ENCODE measurements around the gene ATP5MC3. TPM values are rescaled to one million over a fixed set of nuclear protein-coding genes. Genes with fewer than 3 reads are reported as not detected.

ATP5MC3 gene
- total and polyA plus RNA-seq, 2 of the 13 experiments (the other 11 are each of a cell fraction or from before 2014, with no cell fraction given) = 676 to 1,007 TPM

DNA sequence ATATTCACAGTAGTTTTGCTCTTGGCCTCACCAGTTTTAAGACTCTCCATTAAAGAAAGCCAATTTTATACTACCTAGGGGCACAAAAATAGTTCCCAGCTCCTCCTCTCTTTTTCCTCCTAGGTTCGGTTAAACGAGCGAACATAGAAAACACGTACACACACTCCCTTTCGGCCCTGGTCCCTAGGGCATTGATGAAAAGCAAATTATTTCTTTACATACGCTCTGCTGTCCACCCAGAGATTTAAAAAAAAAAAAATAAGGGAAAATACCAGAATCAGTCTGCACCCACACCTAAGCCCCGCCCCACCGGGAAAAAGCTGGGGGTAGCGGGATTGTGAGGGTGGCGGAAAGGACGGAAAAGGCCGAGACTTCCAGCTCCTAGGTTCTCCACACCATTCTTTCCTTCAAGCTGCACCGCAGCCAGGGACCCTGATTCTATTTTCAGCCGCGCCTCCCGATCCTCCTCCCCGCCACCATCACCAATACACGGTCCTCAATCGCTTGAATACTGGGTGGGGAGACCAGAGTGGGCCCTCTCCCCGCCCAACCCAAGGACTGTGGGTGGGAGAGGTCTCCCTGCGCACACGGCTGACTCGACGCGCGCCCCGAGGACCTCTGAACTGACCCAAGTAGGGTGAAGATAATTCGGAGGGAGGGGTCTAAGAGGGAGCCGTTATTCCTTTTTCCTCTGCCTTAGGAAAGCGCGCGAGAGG is 14.3 kb downstream of the ATP5MC3 start (continued):
- TF ChIP-seq ZEB1 (IDR thresholded peaks at IDR 0.05; ENCODE audit: insufficient replicate concordance, low read depth) = peak; percentile 46
- TF ChIP-seq, protein P1, sequence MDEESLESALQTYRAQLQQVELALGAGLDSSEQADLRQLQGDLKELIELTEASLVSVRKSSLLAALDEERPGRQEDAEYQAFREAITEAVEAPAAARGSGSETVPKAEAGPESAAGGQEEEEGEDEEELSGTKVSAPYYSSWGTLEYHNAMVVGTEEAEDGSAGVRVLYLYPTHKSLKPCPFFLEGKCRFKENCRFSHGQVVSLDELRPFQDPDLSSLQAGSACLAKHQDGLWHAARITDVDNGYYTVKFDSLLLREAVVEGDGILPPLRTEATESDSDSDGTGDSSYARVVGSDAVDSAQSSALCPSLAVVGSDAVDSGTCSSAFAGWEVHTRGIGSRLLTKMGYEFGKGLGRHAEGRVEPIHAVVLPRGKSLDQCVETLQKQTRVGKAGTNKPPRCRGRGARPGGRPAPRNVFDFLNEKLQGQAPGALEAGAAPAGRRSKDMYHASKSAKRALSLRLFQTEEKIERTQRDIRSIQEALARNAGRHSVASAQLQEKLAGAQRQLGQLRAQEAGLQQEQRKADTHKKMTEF (CRISPR knock-in tag; IDR thresholded peaks at IDR 0.05) = no peak; the same call in 1 of the 2 replicates
- peak; percentile 56; the same call in 1 of the 2 replicates for TF ChIP-seq ZNF777 (CRISPR knock-in tag; IDR thresholded peaks at IDR 0.05)
- TF ChIP-seq, protein P2, sequence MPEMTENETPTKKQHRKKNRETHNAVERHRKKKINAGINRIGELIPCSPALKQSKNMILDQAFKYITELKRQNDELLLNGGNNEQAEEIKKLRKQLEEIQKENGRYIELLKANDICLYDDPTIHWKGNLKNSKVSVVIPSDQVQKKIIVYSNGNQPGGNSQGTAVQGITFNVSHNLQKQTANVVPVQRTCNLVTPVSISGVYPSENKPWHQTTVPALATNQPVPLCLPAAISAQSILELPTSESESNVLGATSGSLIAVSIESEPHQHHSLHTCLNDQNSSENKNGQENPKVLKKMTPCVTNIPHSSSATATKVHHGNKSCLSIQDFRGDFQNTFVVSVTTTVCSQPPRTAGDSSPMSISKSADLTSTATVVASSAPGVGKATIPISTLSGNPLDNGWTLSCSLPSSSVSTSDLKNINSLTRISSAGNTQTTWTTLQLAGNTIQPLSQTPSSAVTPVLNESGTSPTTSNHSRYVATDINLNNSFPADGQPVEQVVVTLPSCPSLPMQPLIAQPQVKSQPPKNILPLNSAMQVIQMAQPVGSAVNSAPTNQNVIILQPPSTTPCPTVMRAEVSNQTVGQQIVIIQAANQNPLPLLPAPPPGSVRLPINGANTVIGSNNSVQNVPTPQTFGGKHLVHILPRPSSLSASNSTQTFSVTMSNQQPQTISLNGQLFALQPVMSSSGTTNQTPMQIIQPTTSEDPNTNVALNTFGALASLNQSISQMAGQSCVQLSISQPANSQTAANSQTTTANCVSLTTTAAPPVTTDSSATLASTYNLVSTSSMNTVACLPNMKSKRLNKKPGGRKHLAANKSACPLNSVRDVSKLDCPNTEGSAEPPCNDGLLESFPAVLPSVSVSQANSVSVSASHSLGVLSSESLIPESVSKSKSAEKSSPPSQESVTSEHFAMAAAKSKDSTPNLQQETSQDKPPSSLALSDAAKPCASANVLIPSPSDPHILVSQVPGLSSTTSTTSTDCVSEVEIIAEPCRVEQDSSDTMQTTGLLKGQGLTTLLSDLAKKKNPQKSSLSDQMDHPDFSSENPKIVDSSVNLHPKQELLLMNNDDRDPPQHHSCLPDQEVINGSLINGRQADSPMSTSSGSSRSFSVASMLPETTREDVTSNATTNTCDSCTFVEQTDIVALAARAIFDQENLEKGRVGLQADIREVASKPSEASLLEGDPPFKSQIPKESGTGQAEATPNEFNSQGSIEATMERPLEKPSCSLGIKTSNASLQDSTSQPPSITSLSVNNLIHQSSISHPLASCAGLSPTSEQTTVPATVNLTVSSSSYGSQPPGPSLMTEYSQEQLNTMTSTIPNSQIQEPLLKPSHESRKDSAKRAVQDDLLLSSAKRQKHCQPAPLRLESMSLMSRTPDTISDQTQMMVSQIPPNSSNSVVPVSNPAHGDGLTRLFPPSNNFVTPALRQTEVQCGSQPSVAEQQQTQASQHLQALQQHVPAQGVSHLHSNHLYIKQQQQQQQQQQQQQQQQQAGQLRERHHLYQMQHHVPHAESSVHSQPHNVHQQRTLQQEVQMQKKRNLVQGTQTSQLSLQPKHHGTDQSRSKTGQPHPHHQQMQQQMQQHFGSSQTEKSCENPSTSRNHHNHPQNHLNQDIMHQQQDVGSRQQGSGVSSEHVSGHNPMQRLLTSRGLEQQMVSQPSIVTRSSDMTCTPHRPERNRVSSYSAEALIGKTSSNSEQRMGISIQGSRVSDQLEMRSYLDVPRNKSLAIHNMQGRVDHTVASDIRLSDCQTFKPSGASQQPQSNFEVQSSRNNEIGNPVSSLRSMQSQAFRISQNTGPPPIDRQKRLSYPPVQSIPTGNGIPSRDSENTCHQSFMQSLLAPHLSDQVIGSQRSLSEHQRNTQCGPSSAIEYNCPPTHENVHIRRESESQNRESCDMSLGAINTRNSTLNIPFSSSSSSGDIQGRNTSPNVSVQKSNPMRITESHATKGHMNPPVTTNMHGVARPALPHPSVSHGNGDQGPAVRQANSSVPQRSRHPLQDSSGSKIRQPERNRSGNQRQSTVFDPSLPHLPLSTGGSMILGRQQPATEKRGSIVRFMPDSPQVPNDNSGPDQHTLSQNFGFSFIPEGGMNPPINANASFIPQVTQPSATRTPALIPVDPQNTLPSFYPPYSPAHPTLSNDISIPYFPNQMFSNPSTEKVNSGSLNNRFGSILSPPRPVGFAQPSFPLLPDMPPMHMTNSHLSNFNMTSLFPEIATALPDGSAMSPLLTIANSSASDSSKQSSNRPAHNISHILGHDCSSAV (CRISPR knock-in tag; IDR thresholded peaks at IDR 0.05; ENCODE audit: borderline replicate concordance) = 0 out of 2 replicates have a peak, but pooled peaks have one; percentile 27
- no peak for TF ChIP-seq ZMYM4 (CRISPR knock-in tag; IDR thresholded peaks at IDR 0.05)
- TF ChIP-seq FOXA1 (IDR thresholded peaks at IDR 0.05) = no peak
- TF ChIP-seq FOXA1 (CRISPR knock-in tag; IDR thresholded peaks at IDR 0.05) = no peak
- peak; percentile 7 for TF ChIP-seq YY1 (IDR thresholded peaks at IDR 0.05; ENCODE audit: insufficient read depth, insufficient replicate concordance, low read depth, low read length)
- TF ChIP-seq ZNF768 (CRISPR knock-in tag; IDR thresholded peaks at IDR 0.05) = 0 out of 2 replicates have a peak, but pooled peaks have one; percentile 8
- no peak for TF ChIP-seq FOXP1 (IDR thresholded peaks at IDR 0.05)
- no peak for TF ChIP-seq FOXP1 (CRISPR knock-in tag; IDR thresholded peaks at IDR 0.05)
- TF ChIP-seq, protein P3, sequence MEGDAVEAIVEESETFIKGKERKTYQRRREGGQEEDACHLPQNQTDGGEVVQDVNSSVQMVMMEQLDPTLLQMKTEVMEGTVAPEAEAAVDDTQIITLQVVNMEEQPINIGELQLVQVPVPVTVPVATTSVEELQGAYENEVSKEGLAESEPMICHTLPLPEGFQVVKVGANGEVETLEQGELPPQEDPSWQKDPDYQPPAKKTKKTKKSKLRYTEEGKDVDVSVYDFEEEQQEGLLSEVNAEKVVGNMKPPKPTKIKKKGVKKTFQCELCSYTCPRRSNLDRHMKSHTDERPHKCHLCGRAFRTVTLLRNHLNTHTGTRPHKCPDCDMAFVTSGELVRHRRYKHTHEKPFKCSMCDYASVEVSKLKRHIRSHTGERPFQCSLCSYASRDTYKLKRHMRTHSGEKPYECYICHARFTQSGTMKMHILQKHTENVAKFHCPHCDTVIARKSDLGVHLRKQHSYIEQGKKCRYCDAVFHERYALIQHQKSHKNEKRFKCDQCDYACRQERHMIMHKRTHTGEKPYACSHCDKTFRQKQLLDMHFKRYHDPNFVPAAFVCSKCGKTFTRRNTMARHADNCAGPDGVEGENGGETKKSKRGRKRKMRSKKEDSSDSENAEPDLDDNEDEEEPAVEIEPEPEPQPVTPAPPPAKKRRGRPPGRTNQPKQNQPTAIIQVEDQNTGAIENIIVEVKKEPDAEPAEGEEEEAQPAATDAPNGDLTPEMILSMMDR (CRISPR knock-in tag; IDR thresholded peaks at IDR 0.05) = no peak
- TF ChIP-seq ZNF674 (CRISPR knock-in tag; IDR thresholded peaks at IDR 0.05; ENCODE audit: low read depth) = no peak
- TF ChIP-seq ZFY (CRISPR knock-in tag; IDR thresholded peaks at IDR 0.05) = no peak
- no peak for TF ChIP-seq ZNF670 (CRISPR knock-in tag; IDR thresholded peaks at IDR 0.05; ENCODE audit: borderline replicate concordance)
- 0 out of 2 replicates have a peak, but pooled peaks have one; percentile 32 for TF ChIP-seq ZNF546 (CRISPR knock-in tag; conservative IDR thresholded peaks at IDR 0.05)
- TF ChIP-seq, protein P4, sequence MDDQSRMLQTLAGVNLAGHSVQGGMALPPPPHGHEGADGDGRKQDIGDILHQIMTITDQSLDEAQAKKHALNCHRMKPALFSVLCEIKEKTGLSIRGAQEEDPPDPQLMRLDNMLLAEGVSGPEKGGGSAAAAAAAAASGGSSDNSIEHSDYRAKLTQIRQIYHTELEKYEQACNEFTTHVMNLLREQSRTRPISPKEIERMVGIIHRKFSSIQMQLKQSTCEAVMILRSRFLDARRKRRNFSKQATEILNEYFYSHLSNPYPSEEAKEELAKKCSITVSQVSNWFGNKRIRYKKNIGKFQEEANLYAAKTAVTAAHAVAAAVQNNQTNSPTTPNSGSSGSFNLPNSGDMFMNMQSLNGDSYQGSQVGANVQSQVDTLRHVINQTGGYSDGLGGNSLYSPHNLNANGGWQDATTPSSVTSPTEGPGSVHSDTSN (CRISPR knock-in tag; IDR thresholded peaks at IDR 0.05; ENCODE audit: borderline replicate concordance) = no peak
